Renal cortex interstitium (tissue), 3 donors: ENCODE data around the gene CNPY3. TPM values are rescaled to one million over a fixed set of nuclear protein-coding genes. Genes with fewer than 3 reads are reported as not detected.

Source experiments
- polyA plus RNA-seq, 3 donors: library from polyadenylated mRNA; unstranded; fragments of 120-200 nt; gene quantifications; one replicate each; pipeline ENCODE4 v1.2.1, GENCODE V29; 2013; ENCODE audit not compliant: insufficient read length in 3 of 3

CNPY3 gene
- polyA plus RNA-seq, 3 donors, result 53.7 to 66.1 (median 60.7) TPM

Other genes starting within 250 kb of the CNPY3 start
- 1 to 10 TPM; 2.3 to 3.6 (median 3.0) TPM for gene PRPH2, start 206.9 kb upstream of the CNPY3 start, polyA plus RNA-seq
- 10 to 100 TPM; 21.5 to 26.2 (median 23.4) TPM for gene TBCC, start 183.4 kb upstream of the CNPY3 start, polyA plus RNA-seq
- gene BICRAL, start 147.4 kb upstream of the CNPY3 start, polyA plus RNA-seq, result 10 to 100 TPM; 14.8 to 17.0 (median 15.6) TPM
- 100 to 1,000 TPM; 110 to 123 (median 119) TPM for gene RPL7L1, start 49.9 kb upstream of the CNPY3 start, polyA plus RNA-seq
- gene PTCRA, start 13.4 kb upstream of the CNPY3 start, polyA plus RNA-seq, result under 1 TPM in 2 of 3 donors, not detected in 1; 0.25 to 0.40 TPM
- gene GNMT, start 31.3 kb downstream of the CNPY3 start, polyA plus RNA-seq, result 1 to 10 TPM in 1 of 3 donors, under 1 TPM in 2; 0.95 to 2.6 (median 0.98) TPM
- 10 to 100 TPM; 23.2 to 32.2 (median 23.4) TPM for gene PEX6, start 49.7 kb downstream of the CNPY3 start, polyA plus RNA-seq
- gene PPP2R5D, start 55.1 kb downstream of the CNPY3 start, polyA plus RNA-seq, result 10 to 100 TPM; 51.0 to 66.3 (median 64.0) TPM
- gene MEA1, start 84.5 kb downstream of the CNPY3 start, polyA plus RNA-seq, result 10 to 100 TPM; 80.8 to 98.4 (median 81.0) TPM
- gene KLHDC3, start 84.8 kb downstream of the CNPY3 start, polyA plus RNA-seq, result 100 to 1,000 TPM in 1 of 3 donors, 10 to 100 TPM in 2; 91.7 to 104 (median 96.0) TPM
- gene RRP36, start 92.1 kb downstream of the CNPY3 start, polyA plus RNA-seq, result 10 to 100 TPM; 58.0 to 62.7 (median 62.6) TPM
- 10 to 100 TPM; 47.5 to 57.8 (median 57.7) TPM for gene CUL7, start 124.4 kb downstream of the CNPY3 start, polyA plus RNA-seq
- gene MRPL2, start 130.0 kb downstream of the CNPY3 start, polyA plus RNA-seq, result 10 to 100 TPM; 46.8 to 73.4 (median 64.4) TPM
- 10 to 100 TPM; 53.8 to 79.3 (median 57.6) TPM for gene KLC4, start 130.2 kb downstream of the CNPY3 start, polyA plus RNA-seq
- 100 to 1,000 TPM; 217 to 274 (median 239) TPM for gene PTK7, start 146.8 kb downstream of the CNPY3 start, polyA plus RNA-seq
- gene SRF, start 241.8 kb downstream of the CNPY3 start, polyA plus RNA-seq, result 10 to 100 TPM; 27.6 to 32.8 (median 31.5) TPM